OCI-LY7 (cell line): ENCODE measurements around the gene CCDC71L. TPM values are rescaled to one million over a fixed set of nuclear protein-coding genes. Genes with fewer than 3 reads are reported as not detected.

Experiments used
- BruUV-seq: library from RNA; stranded (reverse); fragments of 400-500 nt; replicated peaks from 2 replicates; lab custom pipeline; 2021; lab: Mats Ljungman, UMichigan
- CTCF ChIA-PET: fragments of 300-600 bp; sonication (Branson Sonifier 250); formaldehyde crosslinking; loops from one replicate; lab custom pipeline; 2022; ENCODE audit warnings: antibody characterized with exemption; ENCODE audit not compliant: unreplicated experiment; lab: Charles Lee
- POLR2A ChIA-PET: fragments of 300-600 bp; sonication (Branson Sonifier 250); formaldehyde crosslinking; loops from one replicate; lab custom pipeline; 2022; ENCODE audit warnings: antibody characterized with exemption; lab: Charles Lee
- DNase-seq: peaks from one replicate; pipeline ENCODE4 v3.0.0-alpha.2; 2015; ENCODE audit warnings: low spot score
- H2AFZ ChIP-seq: fragments of 200-600 bp; sonication (generic), shearing (Covaris generic); 2 replicates; pipeline ENCODE4 v1.6.1; 2014; ENCODE audit warnings: mild to moderate bottlenecking, antibody characterized with exemption, low read length, moderate library complexity
- H3K27ac ChIP-seq: fragments of 200-600 bp; sonication (generic); 2 replicates; pipeline ENCODE4 v1.5.1; 2014; ENCODE audit warnings: mixed run types, low read depth, mild to moderate bottlenecking, moderate library complexity, low read length, inconsistent platforms; ENCODE audit not compliant: poor library complexity, severe bottlenecking
- H3K36me3 ChIP-seq: fragments of 200-600 bp; sonication (generic); 2 replicates; pipeline ENCODE4 v1.6.1; 2014; ENCODE audit warnings: mild to moderate bottlenecking, antibody characterized with exemption, low read length, moderate library complexity, mixed read lengths; ENCODE audit not compliant: insufficient read depth
- H3K4me1 ChIP-seq: fragments of 200-600 bp; sonication (generic); 2 replicates; pipeline ENCODE4 v1.5.1; 2014; ENCODE audit warnings: mild to moderate bottlenecking, low read length; ENCODE audit not compliant: insufficient read depth, poor library complexity, severe bottlenecking
- H3K4me2 ChIP-seq: fragments of 200-600 bp; sonication (generic); 2 replicates; pipeline ENCODE4 v1.6.1; 2014; ENCODE audit warnings: mild to moderate bottlenecking, low read length
- H3K4me3 ChIP-seq: fragments of 200-600 bp; sonication (generic); 2 replicates; pipeline ENCODE4 v1.5.1; 2014; ENCODE audit warnings: mild to moderate bottlenecking, low read depth, low read length; ENCODE audit not compliant: poor library complexity, severe bottlenecking
- H3K79me2 ChIP-seq: fragments of 200-600 bp; sonication (generic); 2 replicates; pipeline ENCODE4 v1.6.1; 2016; ENCODE audit warnings: low read depth, mild to moderate bottlenecking, low read length, moderate library complexity, mixed read lengths; ENCODE audit not compliant: insufficient read depth
- H3K9me2 ChIP-seq: fragments of 200-600 bp; sonication (generic); 2 replicates; pipeline ENCODE4 v1.6.1; 2016; ENCODE audit warnings: mild to moderate bottlenecking, low read length, mixed read lengths; ENCODE audit not compliant: insufficient read depth
- H3K9me3 ChIP-seq: fragments of 200-600 bp; sonication (generic); 2 replicates; pipeline ENCODE4 v1.6.1; 2014; ENCODE audit warnings: mild to moderate bottlenecking, mixed run types, low read length, mixed read lengths
- H4K20me1 ChIP-seq: fragments of 200-600 bp; sonication (generic); 2 replicates; pipeline ENCODE4 v1.6.1; 2014; ENCODE audit warnings: mild to moderate bottlenecking, antibody characterized with exemption, low read length, moderate library complexity, mixed read lengths; ENCODE audit not compliant: insufficient read depth
- CTCF ChIP-seq: fragments of 200-600 bp; sonication (generic); conservative IDR thresholded peaks from 2 replicates; pipeline ENCODE4 v1.5.1; 2014; ENCODE audit warnings: mild to moderate bottlenecking, antibody characterized with exemption, low read length, moderate library complexity, mixed read lengths
- EZH2phosphoT487 ChIP-seq: fragments of 200-600 bp; sonication (generic); IDR thresholded peaks from 2 replicates; pipeline ENCODE4 v1.6.1; 2018; ENCODE audit warnings: low read depth, borderline replicate concordance, mild to moderate bottlenecking, mixed run types, antibody characterized with exemption, low read length, moderate library complexity, mixed read lengths
- intact Hi-C: fragments of 100-400 bp; cut with micrococcal nuclease; formaldehyde crosslinking; loops from one replicate; pipeline ENCODE4 v1.10.0; 2022; ENCODE audit not compliant: unreplicated experiment
- total RNA-seq, 2 experiments: library from RNA; depleted of rRNA in 1 of 2; stranded (reverse); fragments of >200 nt in 1 of 2; shearing (Covaris generic) in 1 of 2; gene quantifications; 2 replicates each; pipeline ENCODE4 v1.2.3, GENCODE V29; 2014 to 2022

CCDC71L gene
- total RNA-seq, 2 experiments from 2014 or later, result 18.5 to 20.5 TPM

- Histone ChIP-seq H3K79me2 (peaks cover 6% of the 10 kb centered on the region; the same call in 1 of the 2 replicates), H3K4me3 (no peak overlapping the region), H3K9me2 (no peaks in the 10 kb centered on the region), H4K20me1 (no peaks in the 10 kb centered on the region), H3K27ac (no peak overlapping the region), H3K9me3 (no peaks in the 10 kb centered on the region), H3K36me3 (no peaks in the 10 kb centered on the region), H2AFZ (no peak overlapping the region), H3K4me1 (peaks cover 9% of the 10 kb centered on the region), H3K4me2 (no peak overlapping the region)
- no peak for DNase-seq
- POLR2A ChIA-PET, result interaction anchor here (0.6 to 3.0 kb wide), 8 partner anchors 11 to 373 kb away, joined by 3 to 12 read pairs (median 3); partner anchors contain the start of gene NAMPT
- CTCF ChIA-PET, result no interaction called here
- intact Hi-C loops, result no loop called here
- BruUV-seq, result no TSS peak
- no peak for TF ChIP-seq EZH2phosphoT487
- TF ChIP-seq CTCF, result no peak
Observed at GRCh38 chr7:106657085-106657991, 3.6 kb downstream of the CCDC71L start.

DNA sequence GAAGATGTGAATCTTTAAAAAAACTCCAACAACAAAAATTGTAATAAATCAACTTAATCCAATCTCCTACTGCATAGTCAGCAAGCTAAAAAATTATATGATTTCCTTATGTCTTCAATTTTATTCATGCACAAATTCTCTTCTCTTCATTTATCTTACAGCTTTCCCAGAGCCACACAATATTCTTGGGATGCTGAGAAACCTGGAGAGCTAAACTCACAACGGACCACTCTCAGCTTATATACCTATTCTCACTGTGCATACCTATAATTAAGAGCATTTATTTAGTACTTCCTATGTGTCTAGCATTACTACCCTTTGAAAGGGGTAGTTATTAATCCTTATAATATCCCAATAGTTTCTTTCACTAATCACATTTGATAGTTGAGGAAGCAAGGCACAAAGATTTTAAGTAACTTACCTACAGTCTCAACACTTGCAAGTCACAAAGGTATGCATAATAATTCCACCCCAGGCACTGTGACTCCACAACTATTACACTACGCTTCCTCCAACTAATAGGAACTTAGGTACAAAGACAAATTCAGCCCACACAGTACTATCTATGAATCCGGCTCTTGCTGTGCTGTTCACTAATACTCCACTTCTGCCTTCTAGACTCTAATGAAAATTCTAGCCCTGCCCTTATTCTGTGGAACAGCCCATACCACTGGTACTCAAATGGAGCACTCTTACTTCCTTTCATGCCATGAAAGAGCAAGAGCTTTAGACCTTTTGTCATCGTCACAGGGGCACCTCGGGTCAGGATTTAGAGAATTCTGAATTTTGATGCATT, 5.1 kb downstream of the CCDC71L start:
- H3K9me3 ChIP-seq, result no peaks in the 10 kb centered on the region
- TF ChIP-seq EZH2phosphoT487, result no peak
- no peak for TF ChIP-seq CTCF
- no peak overlapping the region for H3K27ac ChIP-seq
- H3K4me1 ChIP-seq, result peaks cover 9% of the 10 kb centered on the region
- DNase-seq, result no peak
- no peak overlapping the region for H3K4me2 ChIP-seq
- ChIA-PET POLR2A (interaction anchor here (0.6 to 1.3 kb wide), 8 partner anchors 9 to 163 kb away, joined by 3 to 5 read pairs (median 4); no protein-coding TSS in a partner anchor), CTCF (no interaction called here)
- no peaks in the 10 kb centered on the region for H3K36me3 ChIP-seq
- no peak overlapping the region for H2AFZ ChIP-seq
- peaks cover 6% of the 10 kb centered on the region; the same call in 1 of the 2 replicates for H3K79me2 ChIP-seq
- no peaks in the 10 kb centered on the region for H4K20me1 ChIP-seq
- no peaks in the 10 kb centered on the region for H3K9me2 ChIP-seq
- H3K4me3 ChIP-seq, result no peak overlapping the region
- BruUV-seq, result no TSS peak
- intact Hi-C loops, result no loop called here
